GM19324 (cell line): ENCODE measurements around the gene GABRB1.

Source experiments
- ATAC-seq: cut with Tn5 transposase; IDR thresholded peaks from one replicate; pipeline ENCODE4 v1.9.1; 2021; ENCODE audit warnings: mild to moderate bottlenecking, moderate library complexity; ENCODE audit not compliant: unreplicated experiment, low FRiP score

GABRB1 gene

GRCh38 chr4:47106561-47106960, 75.2 kb downstream of the GABRB1 start:
- no peak for ATAC-seq

- no peak for ATAC-seq
These were observed 78.0 kb downstream of the GABRB1 start for GRCh38 chr4:47109379-47109778.

- no peak for ATAC-seq
These were observed 79.3 kb downstream of the GABRB1 start for GRCh38 chr4:47110546-47111132.

- ATAC-seq = no peak
These were observed 87.0 kb downstream of the GABRB1 start for GRCh38 chr4:47118192-47118929.

GRCh38 chr4:47120783-47121182, 89.4 kb downstream of the GABRB1 start:
- no peak for ATAC-seq

- peak; percentile 95 for ATAC-seq
These were observed 91.4 kb downstream of the GABRB1 start for GRCh38 chr4:47122592-47123291.

GRCh38 chr4:47128991-47129390, 97.6 kb downstream of the GABRB1 start:
- ATAC-seq = no peak

- no peak for ATAC-seq
These were observed 103.8 kb downstream of the GABRB1 start for GRCh38 chr4:47135210-47135609.

- ATAC-seq = no peak
These were observed 111.9 kb downstream of the GABRB1 start for GRCh38 chr4:47143261-47143660.

GRCh38 chr4:47145630-47146029, 114.3 kb downstream of the GABRB1 start:
- peak; percentile 95 for ATAC-seq

- no peak for ATAC-seq
These were observed 123.5 kb downstream of the GABRB1 start for GRCh38 chr4:47154816-47155370.

- ATAC-seq = no peak
These were observed 124.6 kb downstream of the GABRB1 start for GRCh38 chr4:47155919-47156318.

GRCh38 chr4:47160095-47160494, 128.7 kb downstream of the GABRB1 start:
- ATAC-seq = no peak

GRCh38 chr4:47167081-47168035, 136.0 kb downstream of the GABRB1 start:
- no peak for ATAC-seq

GRCh38 chr4:47184083-47184482, 152.7 kb downstream of the GABRB1 start:
- ATAC-seq = no peak

- ATAC-seq = no peak
These were observed 154.4 kb downstream of the GABRB1 start for GRCh38 chr4:47185761-47186160.

- no peak for ATAC-seq
These were observed 156.2 kb downstream of the GABRB1 start for GRCh38 chr4:47187608-47188007.

GRCh38 chr4:47193179-47193578, 161.8 kb downstream of the GABRB1 start:
- ATAC-seq = no peak

GRCh38 chr4:47194036-47194737, 162.8 kb downstream of the GABRB1 start:
- no peak for ATAC-seq

- ATAC-seq = no peak
These were observed 164.3 kb downstream of the GABRB1 start for GRCh38 chr4:47195706-47196105.
